Pons (tissue), 1 donor: ENCODE results near the gene TCEANC.
"Not testable (repeated sequence)": the region's sequence is repeated elsewhere in the genome, so short reads cannot be mapped to it uniquely, and the experiment has no call there.

Experiments
- DNase-seq: peaks from one replicate; pipeline ENCODE4 v3.0.0-alpha.2; 2016; ENCODE audit warnings: low spot score

Gene TCEANC

GRCh38 chrX:13655674-13656073 is 2.7 kb downstream of the TCEANC start:
- no peak for DNase-seq

- DNase-seq: peak; percentile 76
These were observed 5.7 kb downstream of the TCEANC start for GRCh38 chrX:13658602-13659001.

DNA sequence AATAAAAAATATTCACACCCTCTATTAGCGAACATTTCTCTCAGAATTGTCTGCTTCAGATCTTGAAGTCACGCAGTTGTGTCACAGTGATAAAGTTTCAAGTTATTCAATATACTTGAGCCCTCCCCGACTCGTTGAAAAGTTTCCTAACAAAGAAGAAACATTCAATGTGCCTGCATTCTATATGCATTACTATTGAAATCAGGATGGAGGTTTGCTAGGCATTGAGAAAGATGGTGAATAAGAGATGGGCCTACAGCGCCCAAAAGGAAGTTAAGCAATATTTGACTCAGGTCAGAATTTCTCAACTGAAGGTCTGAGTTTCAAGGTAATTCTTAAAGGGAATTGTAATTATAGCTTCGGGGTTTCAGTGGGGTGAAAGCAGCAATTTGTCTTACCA is 6.1 kb downstream of the TCEANC start:
- DNase-seq: no peak

DNA sequence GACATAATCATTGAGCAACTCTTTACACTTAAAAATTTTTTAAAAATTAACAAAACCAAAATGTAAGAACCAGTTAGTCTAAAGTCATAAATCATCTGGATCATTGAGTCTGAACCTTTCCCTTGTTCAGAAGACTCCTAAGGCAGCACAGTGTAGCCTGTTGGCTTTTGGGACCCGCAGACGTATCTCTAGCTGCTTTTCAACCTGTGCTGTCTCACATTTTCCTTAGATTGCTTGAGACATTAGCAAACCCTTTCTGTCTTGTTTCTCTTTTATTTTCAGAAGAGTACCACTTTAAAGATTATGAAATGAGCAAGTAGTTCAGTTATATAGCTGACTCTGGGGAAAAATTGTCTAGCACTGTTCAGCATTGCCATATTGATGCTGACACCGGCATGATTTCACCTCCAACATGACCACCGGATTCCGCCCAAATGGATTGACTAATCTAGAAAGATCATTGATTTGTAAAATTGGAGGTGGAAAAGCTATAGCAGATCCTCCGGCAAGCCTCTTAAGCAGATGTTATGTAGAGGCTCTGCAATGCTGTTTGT is 8.9 kb downstream of the TCEANC start:
- DNase-seq: no peak

DNA sequence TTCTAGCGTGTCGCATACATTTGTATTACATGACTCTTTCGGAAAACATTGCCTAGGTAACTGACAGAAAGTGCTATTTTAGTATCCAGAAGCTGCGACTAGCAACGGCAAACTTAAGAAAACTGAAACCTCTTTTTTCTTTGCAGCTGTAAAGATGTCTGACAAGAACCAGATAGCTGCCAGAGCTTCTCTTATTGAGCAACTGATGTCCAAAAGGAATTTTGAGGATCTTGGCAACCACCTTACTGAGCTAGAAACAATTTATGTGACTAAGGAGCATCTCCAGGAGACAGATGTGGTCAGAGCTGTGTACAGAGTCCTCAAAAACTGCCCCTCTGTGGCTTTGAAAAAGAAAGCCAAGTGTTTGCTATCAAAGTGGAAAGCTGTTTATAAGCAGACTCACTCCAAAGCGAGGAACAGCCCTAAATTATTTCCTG is 9.4 kb downstream of the TCEANC start:
- no peak for DNase-seq

DNA sequence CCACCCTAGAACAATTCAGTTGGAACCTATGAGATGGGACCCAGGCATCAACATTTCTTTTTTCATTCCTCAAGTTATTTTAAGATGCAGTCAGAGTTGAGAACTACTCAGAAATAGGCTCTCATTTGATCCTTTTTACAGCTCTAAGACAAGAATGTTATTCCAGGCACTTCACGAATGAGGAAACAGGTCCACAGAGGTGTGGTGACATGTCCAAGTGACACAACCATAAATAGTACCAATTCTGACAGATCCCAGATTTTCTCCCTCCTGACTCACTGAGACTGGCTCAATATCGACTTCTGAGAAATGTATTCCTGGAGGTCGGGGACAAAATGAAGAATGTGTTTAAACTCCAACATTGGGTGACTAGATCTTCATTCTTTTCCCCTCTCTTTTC is 11.1 kb downstream of the TCEANC start:
- no peak for DNase-seq

- DNase-seq: peak; percentile 91
These were observed 13.9 kb downstream of the TCEANC start for GRCh38 chrX:13666836-13667235.

- no peak for DNase-seq
These were observed 15.0 kb downstream of the TCEANC start for GRCh38 chrX:13667919-13668318.

GRCh38 chrX:13669246-13669737 is 16.4 kb downstream of the TCEANC start:
- DNase-seq: no peak

DNA sequence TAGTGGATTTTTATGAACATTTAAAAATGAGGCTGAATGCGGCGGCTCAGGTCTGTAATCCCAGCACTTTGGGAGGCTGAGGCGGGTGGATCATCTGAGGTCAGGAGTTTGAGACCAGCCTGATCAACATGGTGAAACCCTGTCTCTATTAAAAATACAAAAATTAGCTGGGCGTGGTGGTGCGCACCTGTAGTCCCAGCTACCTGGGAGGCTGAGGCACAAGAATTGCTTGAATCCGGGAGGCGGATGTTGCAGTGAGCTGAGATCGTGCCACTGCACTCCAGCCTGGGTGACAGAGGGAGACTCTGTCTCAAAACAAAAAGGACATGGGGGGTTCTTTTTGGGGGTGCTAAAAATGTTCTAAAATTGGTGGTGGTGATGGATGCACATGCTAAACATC is 16.8 kb downstream of the TCEANC start:
- DNase-seq: not testable (repeated sequence)

DNA sequence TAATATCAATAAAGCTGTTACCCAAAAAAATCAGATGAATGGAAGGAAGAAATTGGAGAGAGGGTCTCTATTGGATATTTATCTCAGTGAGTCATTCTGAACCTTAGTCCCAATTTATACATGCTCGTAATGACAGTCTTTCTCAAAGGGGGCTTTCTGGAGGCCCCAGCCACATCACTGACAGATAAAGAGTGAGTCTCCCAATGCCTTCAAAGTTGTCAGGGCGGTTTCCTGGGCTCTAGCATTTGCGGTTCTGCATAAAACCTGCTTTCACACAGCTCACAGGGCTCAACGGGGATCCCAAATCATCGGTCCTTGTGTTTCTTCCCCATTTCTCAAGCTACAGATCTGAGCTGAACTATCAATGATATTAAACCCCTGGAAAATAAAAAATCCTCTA is 17.3 kb downstream of the TCEANC start:
- DNase-seq: no peak

GRCh38 chrX:13673016-13673415 is 20.1 kb downstream of the TCEANC start:
- no peak for DNase-seq

- DNase-seq: no peak
These were observed 23.9 kb downstream of the TCEANC start for GRCh38 chrX:13676885-13677284.

DNA sequence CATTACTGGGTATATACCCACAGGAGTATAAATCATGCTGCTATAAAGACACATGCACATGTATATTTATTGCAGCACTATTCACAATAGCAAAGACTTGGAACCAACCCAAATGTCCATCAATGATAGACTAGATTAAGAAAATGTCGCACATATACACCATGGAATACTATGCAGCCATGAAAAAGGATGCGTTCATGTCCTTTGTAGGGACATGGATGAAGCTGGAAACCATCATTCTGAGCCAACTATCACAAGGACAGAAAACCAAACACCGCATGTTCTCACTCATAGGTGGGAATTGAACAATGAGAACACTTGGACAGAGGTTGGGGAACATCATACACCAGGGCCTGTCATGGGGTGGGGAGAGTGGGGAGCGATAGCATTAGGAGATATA is 26.8 kb downstream of the TCEANC start:
- DNase-seq: not testable (repeated sequence)

- no peak for DNase-seq
These were observed 28.7 kb downstream of the TCEANC start for GRCh38 chrX:13681595-13681994.

DNA sequence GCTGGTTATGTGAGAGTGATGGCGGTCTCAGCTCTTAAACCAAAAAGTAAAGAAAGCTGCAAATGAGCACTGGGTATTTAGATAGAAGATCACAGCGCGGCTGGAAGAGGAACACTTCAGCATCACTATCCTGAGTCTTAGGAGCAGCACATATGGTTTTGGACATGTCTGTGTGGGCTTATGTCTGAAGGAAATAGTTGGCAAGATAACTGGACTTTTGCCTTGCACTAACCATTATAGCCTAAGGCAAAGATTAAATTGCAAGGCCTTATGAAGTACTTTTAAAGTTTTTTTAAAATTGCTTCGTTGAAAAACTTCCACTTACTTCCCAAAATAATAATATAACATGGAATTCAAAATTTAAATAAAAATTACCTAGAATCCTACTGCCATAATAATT is 31.4 kb downstream of the TCEANC start:
- DNase-seq: no peak

- DNase-seq: no peak
These were observed 32.3 kb downstream of the TCEANC start for GRCh38 chrX:13685126-13685763.

DNA sequence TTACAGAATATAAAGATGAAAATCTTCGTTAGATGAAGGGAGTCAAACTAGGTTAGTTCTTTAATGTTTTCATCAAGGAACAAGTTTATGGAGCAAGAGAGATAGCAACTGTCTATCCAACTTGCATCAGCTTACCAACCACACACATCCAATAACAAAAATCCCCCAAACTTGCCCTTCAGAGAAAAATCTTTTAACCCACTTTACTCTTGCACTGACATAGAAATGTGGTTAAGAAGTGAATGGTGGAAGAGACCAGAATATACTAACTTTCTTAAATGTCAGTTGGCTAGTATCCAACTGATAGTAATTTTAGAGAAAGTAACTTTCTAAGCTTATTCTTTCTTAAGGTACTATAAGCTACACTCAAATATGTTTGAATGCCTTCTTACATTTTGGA is 34.3 kb downstream of the TCEANC start:
- no peak for DNase-seq

DNA sequence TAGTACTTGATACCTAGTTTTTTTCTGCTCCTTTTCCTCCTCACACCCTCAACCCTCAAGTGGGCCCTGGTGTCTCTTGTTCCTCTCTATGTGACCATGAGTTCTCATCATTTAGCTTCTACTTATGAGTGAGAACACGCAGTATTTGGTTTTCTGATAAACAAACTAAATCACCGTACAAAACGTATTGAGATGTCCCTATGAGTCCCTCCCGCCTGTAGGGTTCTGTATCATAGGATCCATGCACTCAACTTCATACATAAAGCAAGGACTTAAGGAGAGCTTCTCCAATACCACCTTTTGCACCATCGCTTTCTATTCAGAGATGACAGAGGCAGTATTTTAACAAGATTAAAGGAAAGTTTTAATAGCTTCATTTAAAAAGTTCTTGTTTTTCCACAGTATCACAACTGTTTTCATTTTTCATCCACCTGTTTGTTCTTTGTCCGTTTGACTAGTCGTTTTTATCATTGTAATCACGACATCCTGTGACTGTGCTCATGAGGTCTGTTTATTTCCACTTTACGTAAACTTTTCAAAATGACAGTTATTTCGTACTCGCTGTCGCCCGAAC is 35.5 kb downstream of the TCEANC start:
- DNase-seq: peak; percentile 22

DNA sequence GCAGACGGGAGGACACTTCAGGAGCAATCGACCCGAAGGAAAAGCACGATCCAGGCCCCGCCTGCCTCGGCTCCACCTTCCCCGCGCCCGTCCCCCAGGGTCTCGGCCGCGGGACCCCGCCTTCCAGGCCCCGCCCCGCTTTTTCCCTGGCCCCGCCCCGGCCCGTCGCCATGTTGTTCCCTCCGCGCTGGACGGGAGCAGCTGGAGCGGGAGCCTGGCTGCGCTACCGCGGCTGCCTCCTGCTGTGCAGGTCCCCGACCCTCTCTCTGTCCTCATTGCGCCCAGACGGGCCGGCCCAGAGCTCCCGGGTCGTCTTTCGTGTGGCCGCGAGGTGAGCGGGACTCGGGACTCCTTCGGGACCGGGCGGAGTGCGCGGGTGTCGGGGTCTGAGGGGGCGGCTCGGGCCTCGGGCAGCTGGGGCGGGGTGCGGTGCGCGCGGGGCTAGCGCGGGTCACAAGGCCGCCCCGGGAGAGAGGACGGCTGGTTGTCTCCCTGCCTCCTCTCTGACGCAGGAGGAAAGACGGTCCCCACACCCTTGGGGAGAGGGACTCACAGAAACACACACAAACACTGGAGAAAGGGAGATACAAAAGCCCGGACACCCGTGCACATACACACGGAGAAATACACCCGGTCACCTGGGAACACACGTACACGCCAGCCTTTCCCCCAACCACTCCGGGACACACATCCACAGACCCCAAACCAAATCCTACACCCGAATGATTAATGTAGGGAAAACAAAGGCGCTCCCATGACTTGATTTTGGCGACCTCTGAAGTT is 36.2 kb downstream of the TCEANC start, which contains the start of gene RAB9A:
TSS of gene RAB9A (plus strand) at position 171 of the 783 bp plus-strand sequence. CDS start 19,619 bp downstream, outside the sequence.
- DNase-seq: peak; percentile 56

DNA sequence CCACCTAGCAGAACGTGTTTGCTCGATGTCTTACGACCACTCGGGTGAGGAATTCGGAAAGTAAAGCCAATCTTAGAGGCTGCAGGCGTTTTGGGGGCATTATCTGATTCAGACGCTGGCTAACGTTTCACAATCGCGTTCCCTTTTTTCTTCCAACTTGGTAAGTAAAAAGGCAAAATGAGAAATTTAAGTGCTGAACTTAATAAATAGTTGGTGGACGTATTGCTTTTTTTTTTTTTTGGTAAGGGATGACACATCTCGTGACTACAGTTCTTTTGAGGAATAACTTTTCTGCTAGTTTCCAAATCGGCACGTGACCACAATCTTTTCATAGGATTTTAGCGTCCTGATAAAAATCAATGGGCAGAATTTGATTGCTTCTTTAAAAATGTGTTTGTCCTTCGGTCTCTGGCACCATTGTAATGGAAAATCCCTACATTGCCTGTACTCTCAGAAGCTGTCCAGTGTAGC is 36.8 kb downstream of the TCEANC start:
- DNase-seq: peak; percentile 38

- no peak for DNase-seq
These were observed 37.9 kb downstream of the TCEANC start for GRCh38 chrX:13690836-13691235.
